Uterus (tissue), 2 donors: ENCODE results near the gene DCUN1D2.

Experiments used
- CTCF ChIP-seq, 4 experiments: fragments of 200-600 bp in 2 of 4; fragments of 450-650 bp in 2 of 4; sonication (generic) in 2 of 4; IDR thresholded peaks; one replicate each; pipeline ENCODE4 v1.5.1; 2016 to 2019; ENCODE audit warnings: antibody characterized with exemption in 4 of 4, mild to moderate bottlenecking in 2 of 4, moderate library complexity in 1 of 4
- POLR2A ChIP-seq, 2 donors: fragments of 450-650 bp; IDR thresholded peaks; one replicate each; pipeline ENCODE4 v1.6.1; 2016; ENCODE audit warnings: antibody characterized with exemption in 2 of 2, mild to moderate bottlenecking in 1 of 2, moderate library complexity in 1 of 2

DNA sequence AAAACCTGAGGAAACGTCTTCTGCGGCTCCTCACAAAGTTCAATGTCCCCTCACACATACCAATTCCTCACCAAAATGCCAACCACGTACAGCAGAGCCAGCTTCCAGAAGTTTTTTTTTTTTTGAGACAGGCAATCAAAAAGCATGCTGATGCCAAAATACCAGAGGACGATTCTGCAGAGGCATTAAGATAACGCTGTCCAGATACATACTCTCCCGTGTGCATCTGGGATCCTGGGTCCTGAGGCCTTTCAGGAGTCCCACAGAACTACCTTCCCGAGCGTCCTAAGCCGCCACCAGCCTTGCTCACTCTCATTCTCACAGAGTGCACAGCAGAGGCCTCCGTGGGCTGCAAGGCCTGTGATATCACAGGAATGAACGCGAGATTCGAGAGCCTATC is 5.0 kb downstream of the DCUN1D2 start:
- TF ChIP-seq CTCF (IDR thresholded peaks at IDR 0.05) (no peak), POLR2A (IDR thresholded peaks at IDR 0.05) (no peak)
